Measurements from ENCODE around the gene BTNL3. TPM values are rescaled to one million over a fixed set of nuclear protein-coding genes. Genes with fewer than 3 reads are reported as not detected.

BTNL3 gene
- total and polyA plus RNA-seq, 9 of the 15 experiments (the other 6 are each of a cell fraction or from before 2014, with no cell fraction given): 0.03 to 0.44 (median 0.04) TPM; not detected in 4

- TF ChIP-seq, protein P1, sequence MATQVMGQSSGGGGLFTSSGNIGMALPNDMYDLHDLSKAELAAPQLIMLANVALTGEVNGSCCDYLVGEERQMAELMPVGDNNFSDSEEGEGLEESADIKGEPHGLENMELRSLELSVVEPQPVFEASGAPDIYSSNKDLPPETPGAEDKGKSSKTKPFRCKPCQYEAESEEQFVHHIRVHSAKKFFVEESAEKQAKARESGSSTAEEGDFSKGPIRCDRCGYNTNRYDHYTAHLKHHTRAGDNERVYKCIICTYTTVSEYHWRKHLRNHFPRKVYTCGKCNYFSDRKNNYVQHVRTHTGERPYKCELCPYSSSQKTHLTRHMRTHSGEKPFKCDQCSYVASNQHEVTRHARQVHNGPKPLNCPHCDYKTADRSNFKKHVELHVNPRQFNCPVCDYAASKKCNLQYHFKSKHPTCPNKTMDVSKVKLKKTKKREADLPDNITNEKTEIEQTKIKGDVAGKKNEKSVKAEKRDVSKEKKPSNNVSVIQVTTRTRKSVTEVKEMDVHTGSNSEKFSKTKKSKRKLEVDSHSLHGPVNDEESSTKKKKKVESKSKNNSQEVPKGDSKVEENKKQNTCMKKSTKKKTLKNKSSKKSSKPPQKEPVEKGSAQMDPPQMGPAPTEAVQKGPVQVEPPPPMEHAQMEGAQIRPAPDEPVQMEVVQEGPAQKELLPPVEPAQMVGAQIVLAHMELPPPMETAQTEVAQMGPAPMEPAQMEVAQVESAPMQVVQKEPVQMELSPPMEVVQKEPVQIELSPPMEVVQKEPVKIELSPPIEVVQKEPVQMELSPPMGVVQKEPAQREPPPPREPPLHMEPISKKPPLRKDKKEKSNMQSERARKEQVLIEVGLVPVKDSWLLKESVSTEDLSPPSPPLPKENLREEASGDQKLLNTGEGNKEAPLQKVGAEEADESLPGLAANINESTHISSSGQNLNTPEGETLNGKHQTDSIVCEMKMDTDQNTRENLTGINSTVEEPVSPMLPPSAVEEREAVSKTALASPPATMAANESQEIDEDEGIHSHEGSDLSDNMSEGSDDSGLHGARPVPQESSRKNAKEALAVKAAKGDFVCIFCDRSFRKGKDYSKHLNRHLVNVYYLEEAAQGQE (IDR thresholded peaks at IDR 0.05; ENCODE audit: borderline replicate concordance): 0 out of 2 replicates have a peak, but pooled peaks have one; percentile 18
- TF ChIP-seq, protein P1 (CRISPR knock-in tag; IDR thresholded peaks at IDR 0.05; ENCODE audit: low read depth): no peak
- peak; percentile 92 for TF ChIP-seq PML (IDR thresholded peaks at IDR 0.05; ENCODE audit: low read length)
- TF ChIP-seq KDM5B (IDR thresholded peaks at IDR 0.05; ENCODE audit: insufficient replicate concordance, low read depth, low read length): no peak
- TF ChIP-seq CEBPG (CRISPR knock-in tag; IDR thresholded peaks at IDR 0.05): no peak
- TF ChIP-seq CEBPG (tag; conservative IDR thresholded peaks at IDR 0.05 in 1 of 2, IDR thresholded peaks at IDR 0.05 in 1 of 2): no peak
- no peak for TF ChIP-seq ZNF764 (CRISPR knock-in tag; IDR thresholded peaks at IDR 0.05; ENCODE audit: low read depth)
- TF ChIP-seq ZNF354B (CRISPR knock-in tag; IDR thresholded peaks at IDR 0.05): no peak
- no peak for TF ChIP-seq NR2C1 (IDR thresholded peaks at IDR 0.05)
- TF ChIP-seq NR2C1 (tag; IDR thresholded peaks at IDR 0.05): no peak
- TF ChIP-seq BRD4 (IDR thresholded peaks at IDR 0.05): no peak
- no peak for TF ChIP-seq MTA1 (IDR thresholded peaks at IDR 0.05; ENCODE audit: borderline replicate concordance)
- TF ChIP-seq XRCC5 (IDR thresholded peaks at IDR 0.05; ENCODE audit: low read depth, low read length): no peak
- no peak for TF ChIP-seq BCL6 (CRISPR knock-in tag; IDR thresholded peaks at IDR 0.05)
- TF ChIP-seq ZNF398 (CRISPR knock-in tag; IDR thresholded peaks at IDR 0.05): no peak
- TF ChIP-seq, protein P2, sequence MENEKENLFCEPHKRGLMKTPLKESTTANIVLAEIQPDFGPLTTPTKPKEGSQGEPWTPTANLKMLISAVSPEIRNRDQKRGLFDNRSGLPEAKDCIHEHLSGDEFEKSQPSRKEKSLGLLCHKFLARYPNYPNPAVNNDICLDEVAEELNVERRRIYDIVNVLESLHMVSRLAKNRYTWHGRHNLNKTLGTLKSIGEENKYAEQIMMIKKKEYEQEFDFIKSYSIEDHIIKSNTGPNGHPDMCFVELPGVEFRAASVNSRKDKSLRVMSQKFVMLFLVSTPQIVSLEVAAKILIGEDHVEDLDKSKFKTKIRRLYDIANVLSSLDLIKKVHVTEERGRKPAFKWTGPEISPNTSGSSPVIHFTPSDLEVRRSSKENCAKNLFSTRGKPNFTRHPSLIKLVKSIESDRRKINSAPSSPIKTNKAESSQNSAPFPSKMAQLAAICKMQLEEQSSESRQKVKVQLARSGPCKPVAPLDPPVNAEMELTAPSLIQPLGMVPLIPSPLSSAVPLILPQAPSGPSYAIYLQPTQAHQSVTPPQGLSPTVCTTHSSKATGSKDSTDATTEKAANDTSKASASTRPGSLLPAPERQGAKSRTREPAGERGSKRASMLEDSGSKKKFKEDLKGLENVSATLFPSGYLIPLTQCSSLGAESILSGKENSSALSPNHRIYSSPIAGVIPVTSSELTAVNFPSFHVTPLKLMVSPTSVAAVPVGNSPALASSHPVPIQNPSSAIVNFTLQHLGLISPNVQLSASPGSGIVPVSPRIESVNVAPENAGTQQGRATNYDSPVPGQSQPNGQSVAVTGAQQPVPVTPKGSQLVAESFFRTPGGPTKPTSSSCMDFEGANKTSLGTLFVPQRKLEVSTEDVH (IDR thresholded peaks at IDR 0.05; ENCODE audit: low read depth, partially characterized antibody): no peak
These were observed 39.6 kb downstream of the BTNL3 start (continued) for GRCh38 chr5:181028032-181028819.
